H1 (cell line): Measurements from ENCODE around the gene TMEM170A. TPM values are rescaled to one million over a fixed set of nuclear protein-coding genes. Genes with fewer than 3 reads are reported as not detected.

Experiments used
- TCF12 ChIP-seq: IDR thresholded peaks from 2 replicates; pipeline ENCODE4 v1.6.1; 2011; ENCODE audit warnings: low read depth, mild to moderate bottlenecking, low read length
- polyA plus RNA-seq, 7 experiments: library from polyadenylated mRNA; depleted of rRNA in 3 of 7; stranded (reverse) in 5 of 7; unstranded in 2 of 7; fragments of >200 nt in 5 of 7; fragments of 200-250 nt in 2 of 7; gene quantifications; 1 replicate in 5 of 7; 2 replicates in 1 of 7; 4 replicates in 1 of 7; pipeline versions ENCODE4 v1.2.1 to v1.2.3, GENCODE V29; 2011 to 2013; ENCODE audit warnings: missing spikeins in 2 of 7, mixed read lengths in 2 of 7
- total RNA-seq: library from RNA; stranded (reverse); fragmentation: NEBNext Ultra II Directional; extraction: Animal tissue kit (Norgen Biotek cat#: 25700); gene quantifications from 2 replicates; pipeline ENCODE4 v1.2.1, GENCODE V29; 2021

The TMEM170A gene
- total and polyA plus RNA-seq, 2 of the 8 experiments (the other 6 are each of a cell fraction or from before 2014, with no cell fraction given): 22.9 to 56.6 TPM

- no peak for TF ChIP-seq TCF12
- TF ChIP-seq, all 59 proteins: peak for 0
These were observed 23.8 kb upstream of the TMEM170A start (continued) for GRCh38 chr16:75488322-75488721.
